Ishikawa (cell line): ENCODE measurements around the gene F3.

Experiments
- CEBPB ChIP-seq: IDR thresholded peaks from 2 replicates; pipeline ENCODE4 v1.6.1; 2012
- EGR1 ChIP-seq: IDR thresholded peaks from 2 replicates; pipeline ENCODE4 v1.6.1; 2012
- EP300 ChIP-seq: IDR thresholded peaks from 2 replicates; pipeline ENCODE4 v1.6.1; 2012; ENCODE audit warnings: borderline replicate concordance
- RAD21 ChIP-seq: IDR thresholded peaks from 2 replicates; pipeline ENCODE4 v1.6.1; 2012; ENCODE audit warnings: low read depth
- TAF1 ChIP-seq: IDR thresholded peaks from 2 replicates; pipeline ENCODE4 v1.6.1; 2012; ENCODE audit warnings: low read depth, mild to moderate bottlenecking
- TCF12 ChIP-seq: IDR thresholded peaks from 2 replicates; pipeline ENCODE4 v1.6.1; 2012; ENCODE audit warnings: low read depth
- USF1 ChIP-seq: IDR thresholded peaks from 2 replicates; pipeline ENCODE4 v1.6.1; 2012
- YY1 ChIP-seq: IDR thresholded peaks from 2 replicates; pipeline ENCODE4 v1.6.1; 2012; ENCODE audit warnings: low read depth
- TF ChIP-seq, protein P1 (sequence below): IDR thresholded peaks from 2 replicates; pipeline ENCODE4 v1.6.1; 2012
- TF ChIP-seq, protein P2 (sequence below): IDR thresholded peaks from 2 replicates; pipeline ENCODE4 v1.6.1; 2012; ENCODE audit warnings: low read depth, mild to moderate bottlenecking

- TF ChIP-seq RAD21: no peak
- TF ChIP-seq TCF12: no peak
- TF ChIP-seq USF1: no peak
- TF ChIP-seq CEBPB: no peak
- TF ChIP-seq, protein P1, sequence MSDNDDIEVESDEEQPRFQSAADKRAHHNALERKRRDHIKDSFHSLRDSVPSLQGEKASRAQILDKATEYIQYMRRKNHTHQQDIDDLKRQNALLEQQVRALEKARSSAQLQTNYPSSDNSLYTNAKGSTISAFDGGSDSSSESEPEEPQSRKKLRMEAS: no peak
- TF ChIP-seq EGR1: no peak
- no peak for TF ChIP-seq EP300
- TF ChIP-seq, protein P2, sequence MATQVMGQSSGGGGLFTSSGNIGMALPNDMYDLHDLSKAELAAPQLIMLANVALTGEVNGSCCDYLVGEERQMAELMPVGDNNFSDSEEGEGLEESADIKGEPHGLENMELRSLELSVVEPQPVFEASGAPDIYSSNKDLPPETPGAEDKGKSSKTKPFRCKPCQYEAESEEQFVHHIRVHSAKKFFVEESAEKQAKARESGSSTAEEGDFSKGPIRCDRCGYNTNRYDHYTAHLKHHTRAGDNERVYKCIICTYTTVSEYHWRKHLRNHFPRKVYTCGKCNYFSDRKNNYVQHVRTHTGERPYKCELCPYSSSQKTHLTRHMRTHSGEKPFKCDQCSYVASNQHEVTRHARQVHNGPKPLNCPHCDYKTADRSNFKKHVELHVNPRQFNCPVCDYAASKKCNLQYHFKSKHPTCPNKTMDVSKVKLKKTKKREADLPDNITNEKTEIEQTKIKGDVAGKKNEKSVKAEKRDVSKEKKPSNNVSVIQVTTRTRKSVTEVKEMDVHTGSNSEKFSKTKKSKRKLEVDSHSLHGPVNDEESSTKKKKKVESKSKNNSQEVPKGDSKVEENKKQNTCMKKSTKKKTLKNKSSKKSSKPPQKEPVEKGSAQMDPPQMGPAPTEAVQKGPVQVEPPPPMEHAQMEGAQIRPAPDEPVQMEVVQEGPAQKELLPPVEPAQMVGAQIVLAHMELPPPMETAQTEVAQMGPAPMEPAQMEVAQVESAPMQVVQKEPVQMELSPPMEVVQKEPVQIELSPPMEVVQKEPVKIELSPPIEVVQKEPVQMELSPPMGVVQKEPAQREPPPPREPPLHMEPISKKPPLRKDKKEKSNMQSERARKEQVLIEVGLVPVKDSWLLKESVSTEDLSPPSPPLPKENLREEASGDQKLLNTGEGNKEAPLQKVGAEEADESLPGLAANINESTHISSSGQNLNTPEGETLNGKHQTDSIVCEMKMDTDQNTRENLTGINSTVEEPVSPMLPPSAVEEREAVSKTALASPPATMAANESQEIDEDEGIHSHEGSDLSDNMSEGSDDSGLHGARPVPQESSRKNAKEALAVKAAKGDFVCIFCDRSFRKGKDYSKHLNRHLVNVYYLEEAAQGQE: no peak
- TF ChIP-seq TAF1: no peak
- TF ChIP-seq YY1: no peak
Measured at GRCh38 chr1:94515296-94515947, 26.1 kb downstream of the F3 start.
